GM18519 (cell line): Measurements from ENCODE around the gene STAG2.

Experiments used
- ATAC-seq: cut with Tn5 transposase; IDR thresholded peaks from one replicate; pipeline ENCODE4 v1.9.1; 2021; ENCODE audit warnings: mild to moderate bottlenecking, moderate library complexity; ENCODE audit not compliant: unreplicated experiment, low FRiP score

Gene STAG2

GRCh38 chrX:123971982-123972381 is 10.5 kb downstream of the STAG2 start:
- ATAC-seq = no peak

- ATAC-seq = no peak
Measured at GRCh38 chrX:123973921-123974320, 12.4 kb downstream of the STAG2 start.

- ATAC-seq = no peak
Measured at GRCh38 chrX:123975180-123975579, 13.7 kb downstream of the STAG2 start.

- ATAC-seq = no peak
Measured at GRCh38 chrX:123976706-123977316, 15.3 kb downstream of the STAG2 start.

- ATAC-seq = no peak
Measured at GRCh38 chrX:123983240-123983639, 21.7 kb downstream of the STAG2 start.

- ATAC-seq = no peak
Measured at GRCh38 chrX:123986377-123986776, 24.9 kb downstream of the STAG2 start.

GRCh38 chrX:123988423-123989111 is 27.1 kb downstream of the STAG2 start:
- ATAC-seq = no peak

- ATAC-seq = no peak
Measured at GRCh38 chrX:123989235-123989634, 27.7 kb downstream of the STAG2 start.

- ATAC-seq = no peak
Measured at GRCh38 chrX:123990169-123990568, 28.7 kb downstream of the STAG2 start.

GRCh38 chrX:123990602-123991001 is 29.1 kb downstream of the STAG2 start:
- ATAC-seq = no peak

- ATAC-seq = no peak
Measured at GRCh38 chrX:123993326-123993725, 31.8 kb downstream of the STAG2 start.

- ATAC-seq = no peak
Measured at GRCh38 chrX:123993904-123994635, 32.6 kb downstream of the STAG2 start.

GRCh38 chrX:123994730-123995129 is 33.2 kb downstream of the STAG2 start:
- no peak for ATAC-seq

- no peak for ATAC-seq
Measured at GRCh38 chrX:124001581-124001980, 40.1 kb downstream of the STAG2 start.

GRCh38 chrX:124005228-124005627 is 43.7 kb downstream of the STAG2 start:
- ATAC-seq = no peak

- ATAC-seq = peak; percentile 70
Measured at GRCh38 chrX:124010157-124010556, 48.7 kb downstream of the STAG2 start.

GRCh38 chrX:124010566-124010965 is 49.1 kb downstream of the STAG2 start:
- no peak for ATAC-seq

- no peak for ATAC-seq
Measured at GRCh38 chrX:124015721-124016120, 54.2 kb downstream of the STAG2 start.

GRCh38 chrX:124016825-124017224 is 55.3 kb downstream of the STAG2 start:
- ATAC-seq = no peak

GRCh38 chrX:124018023-124018422 is 56.5 kb downstream of the STAG2 start:
- ATAC-seq = no peak

- no peak for ATAC-seq
Measured at GRCh38 chrX:124023838-124024238, 62.3 kb downstream of the STAG2 start.

GRCh38 chrX:124026529-124026928 is 65.0 kb downstream of the STAG2 start:
- no peak for ATAC-seq
